GM13976 (cell line): ENCODE results near the gene SMIM32.

Experiments used
- DNase-seq: peaks from one replicate; pipeline ENCODE4 v3.0.0; 2012; ENCODE audit warnings: low spot score
- CTCF ChIP-seq: IDR thresholded peaks from 2 replicates; pipeline ENCODE4 v1.5.1; 2012; ENCODE audit warnings: borderline replicate concordance, mild to moderate bottlenecking; ENCODE audit not compliant: insufficient read depth; ENCODE audit errors: extremely low read depth, missing control alignments, control extremely low read depth
- in situ Hi-C: fragments of 300-500 bp; cut with MboI; formaldehyde crosslinking; loops from one replicate; pipeline ENCODE4 v1.12.0; 2022; ENCODE audit warnings: low sequenced_read_pairs, mixed read lengths, inconsistent platforms; ENCODE audit not compliant: unreplicated experiment

SMIM32 gene

GRCh38 chr5:136192526-136193321, at the start of gene SMIM32:
Gene SMIM32 (minus strand): TSS chr5:136193162. CDS start chr5:136192524, 638 bp downstream.
- in situ Hi-C loops, result no loop called here
- peak; percentile 24 for DNase-seq
- no peak for TF ChIP-seq CTCF

- no peak for TF ChIP-seq CTCF
- in situ Hi-C loops, result loop anchor here (10.0 kb wide), 1 partner anchor 182 kb away; no protein-coding TSS in a partner anchor
- no peak for DNase-seq
These were observed 49.6 kb upstream of the SMIM32 start for GRCh38 chr5:136242611-136243010.

GRCh38 chr5:136242136-136242535, 49.2 kb upstream of the SMIM32 start:
- no peak for TF ChIP-seq CTCF
- in situ Hi-C loops, result loop anchor here (10.0 kb wide), 1 partner anchor 183 kb away; no protein-coding TSS in a partner anchor
- no peak for DNase-seq

- in situ Hi-C loops, result loop anchor here (10.0 kb wide), 1 partner anchor 184 kb away; no protein-coding TSS in a partner anchor
- no peak for DNase-seq
- no peak for TF ChIP-seq CTCF
These were observed 47.9 kb upstream of the SMIM32 start for GRCh38 chr5:136240894-136241293.

GRCh38 chr5:136236479-136237083, 43.6 kb upstream of the SMIM32 start:
- no peak for TF ChIP-seq CTCF
- in situ Hi-C loops, result no loop called here
- no peak for DNase-seq

GRCh38 chr5:136235321-136235720, 42.4 kb upstream of the SMIM32 start:
- no peak for DNase-seq
- TF ChIP-seq CTCF, result no peak
- in situ Hi-C loops, result no loop called here

GRCh38 chr5:136232316-136232715, 39.4 kb upstream of the SMIM32 start:
- in situ Hi-C loops, result no loop called here
- TF ChIP-seq CTCF, result no peak

More at GRCh38 chr5:136232316-136232715, 39.4 kb upstream of the SMIM32 start:
- no peak for DNase-seq
